ENCODE data around the gene NUCKS1. TPM values are rescaled to one million over a fixed set of nuclear protein-coding genes. Genes with fewer than 3 reads are reported as not detected.
A peak's percentile ranks its signal among the peaks of the same experiment; 100 is the strongest.

Gene NUCKS1
- total RNA-seq, 2 donors from 2014 or later: 117 to 123 TPM

DNA sequence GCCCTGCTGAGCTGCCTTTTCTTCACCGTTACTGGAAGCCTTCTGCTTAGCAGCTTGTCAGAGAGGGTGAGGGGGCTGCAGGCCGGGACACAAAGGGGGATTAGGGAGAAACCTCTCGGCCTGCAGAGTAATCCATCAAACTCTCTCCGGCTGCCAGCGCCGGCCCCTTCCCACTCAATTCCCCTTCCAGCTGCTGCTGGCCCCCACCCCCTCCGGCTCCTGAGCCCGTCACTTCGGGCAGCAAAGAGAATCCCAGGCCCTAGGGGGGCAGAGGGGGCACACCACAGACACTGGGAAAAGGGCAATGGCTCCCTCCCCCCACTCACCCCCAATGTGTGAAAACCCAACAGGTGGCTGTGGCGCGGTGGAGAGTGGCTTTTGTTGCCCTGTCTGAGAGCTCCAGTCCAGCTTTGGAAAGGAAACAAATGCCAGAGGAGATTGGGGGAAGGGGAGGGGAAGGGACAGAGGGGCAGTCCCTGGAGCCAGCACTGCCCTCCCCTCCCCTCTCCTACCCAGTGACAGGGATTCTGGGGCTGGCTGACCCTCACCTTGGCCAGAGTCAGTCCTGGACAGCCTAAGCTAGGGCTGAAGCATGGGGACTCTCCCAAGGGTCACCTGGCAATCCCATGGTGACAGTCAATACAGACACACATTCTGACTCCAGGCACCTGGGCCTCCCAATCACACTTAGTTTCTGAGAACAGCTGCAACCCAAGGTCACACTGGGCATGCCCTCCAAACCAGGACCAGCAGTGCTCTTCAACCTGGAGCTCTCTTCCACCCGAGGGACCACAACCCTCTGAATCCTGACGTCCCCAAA, 79.2 kb downstream of the NUCKS1 start:
- H3K9ac ChIP-seq (ENCODE audit: low read depth in 2 of 2, low read length in 2 of 2): peak overlapping the region in 1 of 2 donors; percentile 21

DNA sequence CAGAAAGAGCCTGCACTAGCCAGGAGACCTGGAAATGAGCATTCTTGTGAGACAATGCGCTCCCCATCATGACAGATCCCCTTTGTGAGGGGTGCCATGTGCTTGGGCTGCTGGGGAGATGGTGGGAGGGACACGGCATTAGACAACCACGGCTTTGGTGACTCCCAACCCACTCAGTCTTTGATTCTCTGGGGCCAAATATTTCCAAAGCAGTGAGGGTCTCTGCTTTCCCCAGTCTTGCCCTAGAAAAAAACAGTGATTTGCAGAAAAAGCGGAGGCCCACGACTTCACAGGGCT, 79.9 kb downstream of the NUCKS1 start:
- Histone ChIP-seq H3K9ac (ENCODE audit: low read depth in 2 of 2, low read length in 2 of 2) (peak overlapping the region in 1 of 2 donors; percentile 3), H3K36me3 (no peaks in the 10 kb centered on the region), H3K9me3 (no peaks in the 10 kb centered on the region), H3K27ac (no peak overlapping the region), H3K27me3 (no peaks in the 10 kb centered on the region), H3K4me3 (no peak overlapping the region), H3K4me1 (peaks cover 37% of the 10 kb centered on the region)
- no peak for DNase-seq
- intact Hi-C loops (cut with DNase I): no loop called here
- TF ChIP-seq CTCF (IDR thresholded peaks at IDR 0.05): no peak

More for the DNA sequence above, 79.2 kb downstream of the NUCKS1 start:
- no peaks in the 10 kb centered on the region for H3K36me3 ChIP-seq
- peaks cover 30% of the 10 kb centered on the region for H3K4me1 ChIP-seq
- intact Hi-C loops (cut with DNase I): no loop called here
- H3K27me3 ChIP-seq: no peaks in the 10 kb centered on the region
- no peak for TF ChIP-seq CTCF (IDR thresholded peaks at IDR 0.05)
- no peak overlapping the region for H3K27ac ChIP-seq
- DNase-seq: no peak
- H3K4me3 ChIP-seq: no peak overlapping the region
- H3K9me3 ChIP-seq: no peaks in the 10 kb centered on the region

- Histone ChIP-seq H3K9ac (ENCODE audit: low read depth in 2 of 2, low read length in 2 of 2) (peak overlapping the region in 1 of 2 donors; percentile 22), H3K27me3 (no peaks in the 10 kb centered on the region), H3K9me3 (no peaks in the 10 kb centered on the region), H3K36me3 (no peaks in the 10 kb centered on the region), H3K4me3 (no peak overlapping the region), H3K27ac (no peak overlapping the region), H3K4me1 (peaks cover 43% of the 10 kb centered on the region)
- intact Hi-C loops (cut with DNase I): loop anchor here (10.0 kb wide), 1 partner anchor 305 kb away; no protein-coding TSS in a partner anchor
- DNase-seq: peak; percentile 45
- TF ChIP-seq CTCF (IDR thresholded peaks at IDR 0.05): no peak
These were observed 80.4 kb downstream of the NUCKS1 start for GRCh38 chr1:205669341-205670149.

DNA sequence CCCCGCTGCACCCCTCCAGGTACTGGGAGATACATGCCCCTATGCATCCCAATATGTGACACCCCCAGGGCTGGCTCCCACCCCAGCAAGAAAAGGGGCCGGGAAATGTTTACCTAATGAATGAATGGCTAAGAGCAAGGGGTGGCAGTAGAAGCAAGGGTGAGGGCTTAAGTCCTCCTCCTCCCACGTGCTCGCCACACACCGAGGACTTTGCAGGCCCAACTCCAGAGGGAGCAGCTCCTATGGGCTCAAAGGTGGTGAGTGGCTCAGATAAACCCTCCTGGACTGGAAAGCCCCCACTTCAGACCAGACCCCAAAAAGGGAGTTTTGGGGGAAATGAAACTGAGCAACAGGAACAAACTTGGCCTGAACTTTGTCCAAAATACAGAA, 81.0 kb downstream of the NUCKS1 start:
- Histone ChIP-seq H3K9ac (ENCODE audit: low read depth in 2 of 2, low read length in 2 of 2) (peak overlapping the region in 1 of 2 donors; percentile 68), H3K9me3 (no peaks in the 10 kb centered on the region), H3K27ac (peak overlapping the region; percentile 18), H3K36me3 (no peaks in the 10 kb centered on the region), H3K4me3 (no peak overlapping the region), H3K27me3 (no peaks in the 10 kb centered on the region), H3K4me1 (peaks cover 45% of the 10 kb centered on the region)
- intact Hi-C loops (cut with DNase I): loop anchor here (10.0 kb wide), 1 partner anchor 306 kb away; no protein-coding TSS in a partner anchor
- DNase-seq: peak; percentile 38
- no peak for TF ChIP-seq CTCF (IDR thresholded peaks at IDR 0.05)

GRCh38 chr1:205667909-205668643, 81.9 kb downstream of the NUCKS1 start:
- peak overlapping the region; percentile 18 for H3K27ac ChIP-seq
- intact Hi-C loops (cut with DNase I): loop anchor here (10.0 kb wide), 1 partner anchor 307 kb away; no protein-coding TSS in a partner anchor
- peaks cover 45% of the 10 kb centered on the region for H3K4me1 ChIP-seq
- H3K4me3 ChIP-seq: no peak overlapping the region
- DNase-seq: peak; percentile 75
- peak overlapping the region in 1 of 2 donors; percentile 68 for H3K9ac ChIP-seq (ENCODE audit: low read depth in 2 of 2, low read length in 2 of 2)
- H3K36me3 ChIP-seq: no peaks in the 10 kb centered on the region
- no peak for TF ChIP-seq CTCF (IDR thresholded peaks at IDR 0.05)
- no peaks in the 10 kb centered on the region for H3K27me3 ChIP-seq
- no peaks in the 10 kb centered on the region for H3K9me3 ChIP-seq
